ENCODE measurements around the gene PTPRF.

The PTPRF gene

GRCh38 chr1:43560286-43560685, 29.6 kb downstream of the PTPRF start:
- no CpG with 5 or more reads among the region's 6 CpGs for WGBS (ENCODE audit: extremely low coverage, insufficient coverage, insufficient read length)
- peak overlapping the region; percentile 0 for H3K18ac ChIP-seq (ENCODE audit: low read length)
- peaks cover 27% of the 10 kb centered on the region for H3K79me1 ChIP-seq (ENCODE audit: low read length)
- no peaks in the 10 kb centered on the region for H3K27me3 ChIP-seq (ENCODE audit: insufficient read depth, low read length)
- peaks cover 36 to 56% of the 10 kb centered on the region in 2 experiments for H3K36me3 ChIP-seq (ENCODE audit: control insufficient read depth in 1 of 2, insufficient read depth in 2 of 2, low read length in 2 of 2)
- H4K8ac ChIP-seq (ENCODE audit: low read depth, low read length), result no peak overlapping the region
- no peak overlapping the region for H3K4ac ChIP-seq (ENCODE audit: low read depth, low read length)
- no peak overlapping the region for H3K9ac ChIP-seq (ENCODE audit: low read length)
- no peak overlapping the region for H2BK5ac ChIP-seq (ENCODE audit: low read depth, low read length, poor library complexity)
- H4K12ac ChIP-seq (ENCODE audit: low read depth, low read length), result no peak overlapping the region
- no peak overlapping the region for H2BK12ac ChIP-seq (ENCODE audit: low read length)
- peaks cover 13% of the 10 kb centered on the region for H3K79me2 ChIP-seq (ENCODE audit: control insufficient read depth, insufficient read depth, low read length, poor library complexity)
- H2AK5ac ChIP-seq (ENCODE audit: low read length), result no peak overlapping the region
- no peak for DNase-seq
- no peak overlapping the region for H3K4me2 ChIP-seq (ENCODE audit: low read length)
- H4K91ac ChIP-seq (ENCODE audit: low read depth, low read length), result no peak overlapping the region
- peaks cover 19% of the 10 kb centered on the region for H3K9me3 ChIP-seq (ENCODE audit: insufficient read depth, low read depth, low read length)
- H3K4me3 ChIP-seq (ENCODE audit: low read depth, low read length), result peak overlapping the region; percentile 48
- no peak overlapping the region for H3K14ac ChIP-seq (ENCODE audit: low read length)
- H3K4me1 ChIP-seq (ENCODE audit: control insufficient read depth in 1 of 2, insufficient read depth in 2 of 2, low read length in 2 of 2), result peaks cover 44 to 59% of the 10 kb centered on the region in 2 experiments
- H3K23ac ChIP-seq (ENCODE audit: low read length), result no peak overlapping the region
- no peak overlapping the region for H3K27ac ChIP-seq (ENCODE audit: low read depth, low read length)
- no peak overlapping the region for H2AFZ ChIP-seq (ENCODE audit: insufficient read depth, low read length, poor library complexity)
- H2BK120ac ChIP-seq (ENCODE audit: insufficient read depth, low read length, poor library complexity), result no peak overlapping the region

GRCh38 chr1:43563876-43564539, 33.3 kb downstream of the PTPRF start:
- no CpG with 5 or more reads among the region's 19 CpGs for WGBS (ENCODE audit: extremely low coverage, insufficient coverage, insufficient read length)
- no peak overlapping the region for H3K4me3 ChIP-seq (ENCODE audit: low read depth, low read length)
- H4K91ac ChIP-seq (ENCODE audit: low read depth, low read length), result peak overlapping the region; percentile 78
- H3K9me3 ChIP-seq (ENCODE audit: insufficient read depth, low read depth, low read length), result peaks cover 15% of the 10 kb centered on the region
- H3K79me1 ChIP-seq (ENCODE audit: low read length), result peaks cover 21% of the 10 kb centered on the region
- H3K4me2 ChIP-seq (ENCODE audit: low read length), result peak overlapping the region; percentile 2
- no peak overlapping the region for H3K9ac ChIP-seq (ENCODE audit: low read length)
- no peak overlapping the region for H3K4ac ChIP-seq (ENCODE audit: low read depth, low read length)
- peak overlapping the region; percentile 29 for H2BK5ac ChIP-seq (ENCODE audit: low read depth, low read length, poor library complexity)
- no peak overlapping the region for H4K12ac ChIP-seq (ENCODE audit: low read depth, low read length)
- H2BK120ac ChIP-seq (ENCODE audit: insufficient read depth, low read length, poor library complexity), result peak overlapping the region; percentile 14
- peak overlapping the region; percentile 58 for H2AK5ac ChIP-seq (ENCODE audit: low read length)
- peak overlapping the region; percentile 43 for H3K14ac ChIP-seq (ENCODE audit: low read length)
- peak overlapping the region; percentile 63 for H3K18ac ChIP-seq (ENCODE audit: low read length)
- no peak overlapping the region for H3K23ac ChIP-seq (ENCODE audit: low read length)
- H3K27me3 ChIP-seq (ENCODE audit: insufficient read depth, low read length), result no peaks in the 10 kb centered on the region
- H3K36me3 ChIP-seq (ENCODE audit: control insufficient read depth in 1 of 2, insufficient read depth in 2 of 2, low read length in 2 of 2), result peaks cover 48 to 70% of the 10 kb centered on the region in 2 experiments
- peaks cover 34 to 45% of the 10 kb centered on the region in 2 experiments for H3K4me1 ChIP-seq (ENCODE audit: control insufficient read depth in 1 of 2, insufficient read depth in 2 of 2, low read length in 2 of 2)
- peaks cover 12% of the 10 kb centered on the region for H3K79me2 ChIP-seq (ENCODE audit: control insufficient read depth, insufficient read depth, low read length, poor library complexity)
- DNase-seq, result no peak
- H2BK12ac ChIP-seq (ENCODE audit: low read length), result peak overlapping the region; percentile 39
- H2AFZ ChIP-seq (ENCODE audit: insufficient read depth, low read length, poor library complexity), result no peak overlapping the region
- H4K8ac ChIP-seq (ENCODE audit: low read depth, low read length), result peak overlapping the region; percentile 31
- H3K27ac ChIP-seq (ENCODE audit: low read depth, low read length), result peak overlapping the region; percentile 70

- Histone ChIP-seq H3K23ac (ENCODE audit: low read length) (no peak overlapping the region), H4K8ac (ENCODE audit: low read depth, low read length) (peak overlapping the region; percentile 34), H3K4me2 (ENCODE audit: low read length) (peak overlapping the region; percentile 27), H3K4me3 (ENCODE audit: low read depth, low read length) (no peak overlapping the region), H3K4me1 (ENCODE audit: control insufficient read depth in 1 of 2, insufficient read depth in 2 of 2, low read length in 2 of 2) (peaks cover 28 to 38% of the 10 kb centered on the region in 2 experiments), H3K18ac (ENCODE audit: low read length) (peak overlapping the region; percentile 86), H2BK120ac (ENCODE audit: insufficient read depth, low read length, poor library complexity) (peak overlapping the region; percentile 58), H3K14ac (ENCODE audit: low read length) (peak overlapping the region; percentile 72), H3K27ac (ENCODE audit: low read depth, low read length) (peak overlapping the region; percentile 70), H2BK12ac (ENCODE audit: low read length) (peak overlapping the region; percentile 72), H2BK5ac (ENCODE audit: low read depth, low read length, poor library complexity) (peak overlapping the region; percentile 18), H4K12ac (ENCODE audit: low read depth, low read length) (peak overlapping the region; percentile 19), H3K79me1 (ENCODE audit: low read length) (peaks cover 16% of the 10 kb centered on the region), H3K4ac (ENCODE audit: low read depth, low read length) (peak overlapping the region; percentile 60), H3K36me3 (ENCODE audit: control insufficient read depth in 1 of 2, insufficient read depth in 2 of 2, low read length in 2 of 2) (peaks cover 54 to 68% of the 10 kb centered on the region in 2 experiments), H2AFZ (ENCODE audit: insufficient read depth, low read length, poor library complexity) (peak overlapping the region; percentile 5), H3K79me2 (ENCODE audit: control insufficient read depth, insufficient read depth, low read length, poor library complexity) (peaks cover 10% of the 10 kb centered on the region), H3K9me3 (ENCODE audit: insufficient read depth, low read depth, low read length) (peaks cover 8% of the 10 kb centered on the region), H2AK5ac (ENCODE audit: low read length) (peak overlapping the region; percentile 23), H4K91ac (ENCODE audit: low read depth, low read length) (peak overlapping the region; percentile 76), H3K9ac (ENCODE audit: low read length) (no peak overlapping the region), H3K27me3 (ENCODE audit: insufficient read depth, low read length) (no peaks in the 10 kb centered on the region)
- WGBS (ENCODE audit: extremely low coverage, insufficient coverage, insufficient read length), result no CpG with 5 or more reads among the region's 19 CpGs
- no peak for DNase-seq
Observed at GRCh38 chr1:43564551-43565348, 34.1 kb downstream of the PTPRF start.

DNA sequence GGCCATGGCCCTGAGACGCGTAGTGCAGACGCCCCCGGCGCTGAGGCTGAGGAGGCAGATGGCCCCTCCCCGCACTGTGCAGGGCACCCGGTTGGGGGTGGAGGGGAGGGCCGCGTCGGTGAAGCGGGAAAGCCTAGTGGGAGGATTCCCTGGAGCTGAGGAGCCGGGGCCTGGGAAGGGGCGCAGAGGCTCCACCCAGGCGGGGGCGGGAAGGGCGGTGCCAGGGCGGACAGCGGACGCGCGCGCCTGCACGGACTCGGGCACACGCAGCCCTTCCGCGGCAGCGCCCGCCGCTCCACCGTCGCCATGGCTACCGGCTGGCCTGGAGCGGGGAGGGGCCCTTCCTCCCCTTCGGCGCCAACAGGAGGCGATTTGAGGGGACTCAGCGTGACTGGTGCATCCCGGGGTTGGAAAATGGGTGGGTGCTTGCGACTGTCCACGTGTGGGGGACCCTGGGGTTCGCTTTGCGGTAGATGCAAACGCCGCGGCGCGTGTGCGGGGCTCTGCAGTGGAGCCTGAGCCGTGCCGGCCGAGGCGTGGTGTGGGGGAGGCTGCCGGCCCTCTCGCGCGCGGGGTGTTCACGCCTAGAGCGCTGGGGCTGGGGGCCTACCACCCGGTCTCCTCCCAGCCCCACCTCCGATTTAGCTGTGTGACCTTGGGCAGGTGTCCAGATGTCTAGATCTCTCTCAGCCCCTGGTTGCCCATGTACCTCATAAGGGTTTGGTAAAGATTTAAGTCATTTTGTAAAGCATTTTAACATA, 35.1 kb downstream of the PTPRF start:
- Histone ChIP-seq H2BK120ac (ENCODE audit: insufficient read depth, low read length, poor library complexity) (peak overlapping the region; percentile 58), H3K4me3 (ENCODE audit: low read depth, low read length) (no peak overlapping the region), H3K9ac (ENCODE audit: low read length) (no peak overlapping the region), H3K23ac (ENCODE audit: low read length) (no peak overlapping the region), H4K91ac (ENCODE audit: low read depth, low read length) (peak overlapping the region; percentile 76), H3K4me1 (ENCODE audit: control insufficient read depth in 1 of 2, insufficient read depth in 2 of 2, low read length in 2 of 2) (peaks cover 28 to 31% of the 10 kb centered on the region in 2 experiments), H3K79me1 (ENCODE audit: low read length) (peaks cover 16% of the 10 kb centered on the region), H3K4me2 (ENCODE audit: low read length) (peak overlapping the region; percentile 6), H4K8ac (ENCODE audit: low read depth, low read length) (peak overlapping the region; percentile 34), H3K14ac (ENCODE audit: low read length) (no peak overlapping the region), H2BK12ac (ENCODE audit: low read length) (peak overlapping the region; percentile 72), H2BK5ac (ENCODE audit: low read depth, low read length, poor library complexity) (peak overlapping the region; percentile 18), H3K27ac (ENCODE audit: low read depth, low read length) (peak overlapping the region; percentile 70), H3K9me3 (ENCODE audit: insufficient read depth, low read depth, low read length) (peaks cover 2% of the 10 kb centered on the region), H2AK5ac (ENCODE audit: low read length) (peak overlapping the region; percentile 43), H3K18ac (ENCODE audit: low read length) (peak overlapping the region; percentile 86), H3K79me2 (ENCODE audit: control insufficient read depth, insufficient read depth, low read length, poor library complexity) (peaks cover 8% of the 10 kb centered on the region), H4K12ac (ENCODE audit: low read depth, low read length) (peak overlapping the region; percentile 19), H3K4ac (ENCODE audit: low read depth, low read length) (peak overlapping the region; percentile 60), H2AFZ (ENCODE audit: insufficient read depth, low read length, poor library complexity) (no peak overlapping the region), H3K36me3 (ENCODE audit: control insufficient read depth in 1 of 2, insufficient read depth in 2 of 2, low read length in 2 of 2) (peaks cover 55 to 68% of the 10 kb centered on the region in 2 experiments), H3K27me3 (ENCODE audit: insufficient read depth, low read length) (no peaks in the 10 kb centered on the region)
- no CpG with 5 or more reads among the region's 62 CpGs for WGBS (ENCODE audit: extremely low coverage, insufficient coverage, insufficient read length)
- no peak for DNase-seq

Measured in trophoblast cell (in vitro differentiated cells and primary cell).